HCT116 (cell line): ENCODE data around the gene OR10H4.

Experiments used
- CTCF ChIP-seq, 3 experiments: fragments of 200-600 bp in 1 of 3; sonication (generic) in 1 of 3; IDR thresholded peaks in 2 of 3; conservative IDR thresholded peaks in 1 of 3; 2 replicates each; pipeline ENCODE4 v1.5.1; 2012 to 2017; ENCODE audit warnings: low read depth in 2 of 3, low read length in 2 of 3, antibody characterized with exemption in 1 of 3, borderline replicate concordance in 1 of 3, control low read depth in 1 of 3, mild to moderate bottlenecking in 1 of 3, mixed read lengths in 1 of 3, mixed run types in 1 of 3, moderate library complexity in 1 of 3; ENCODE audit not compliant: insufficient read depth in 1 of 3
- EZH2 ChIP-seq: fragments of 200-600 bp; sonication (generic); IDR thresholded peaks from 2 replicates; pipeline ENCODE4 v1.6.1; 2017; ENCODE audit warnings: antibody characterized with exemption, mixed run types
- FOSL1 ChIP-seq: IDR thresholded peaks from 2 replicates; pipeline ENCODE4 v1.6.1; 2012; ENCODE audit warnings: low read depth
- JUND ChIP-seq: IDR thresholded peaks from 2 replicates; pipeline ENCODE4 v1.6.1; 2012
- MAX ChIP-seq: IDR thresholded peaks from 2 replicates; pipeline ENCODE4 v1.6.1; 2012
- POLR2A ChIP-seq: IDR thresholded peaks from 2 replicates; pipeline ENCODE4 v1.7.0; 2011; ENCODE audit warnings: borderline replicate concordance; ENCODE audit not compliant: insufficient read depth, insufficient read length; ENCODE audit errors: extremely low read depth
- POLR2AphosphoS5 ChIP-seq: IDR thresholded peaks from 2 replicates; pipeline ENCODE4 v1.6.1; 2011; ENCODE audit warnings: mild to moderate bottlenecking, low read depth, low read length, moderate library complexity
- REST ChIP-seq: IDR thresholded peaks from 2 replicates; pipeline ENCODE4 v1.6.1; 2012; ENCODE audit warnings: low read depth
- SRF ChIP-seq: IDR thresholded peaks from 2 replicates; pipeline ENCODE4 v1.6.1; 2012; ENCODE audit warnings: low read depth

GRCh38 chr19:15902254-15902653 lies 46.6 kb upstream of the OR10H4 start:
- TF ChIP-seq SRF (no peak), CTCF (IDR thresholded peaks at IDR 0.05 in 2 of 3, conservative IDR thresholded peaks at IDR 0.05 in 1 of 3; ENCODE audit: borderline replicate concordance in 1 of 3, insufficient read depth in 1 of 3, low read depth in 2 of 3, low read length in 2 of 3) (no peak), EZH2 (no peak), JUND (no peak), FOSL1 (no peak), REST (no peak), POLR2A (no peak), MAX (no peak), POLR2AphosphoS5 (no peak)
